HG03159 (cell line): ENCODE data around the gene KRT16.
"Not testable (repeated sequence)": the region's sequence is repeated elsewhere in the genome, so short reads cannot be mapped to it uniquely, and the experiment has no call there.

Experiments used
- ATAC-seq: cut with Tn5 transposase; IDR thresholded peaks from one replicate; pipeline ENCODE4 v1.9.1; 2021; ENCODE audit warnings: mild to moderate bottlenecking, moderate library complexity; ENCODE audit not compliant: unreplicated experiment

The KRT16 gene

GRCh38 chr17:41612376-41613160 is at the start of gene KRT16:
KRT16 (minus strand) TSS chr17:41612767; CDS start chr17:41612688, 79 bp downstream.
- not testable (repeated sequence) for ATAC-seq

GRCh38 chr17:41660221-41660711 is 47.7 kb upstream of the KRT16 start:
- ATAC-seq, result no peak

- no peak for ATAC-seq
Measured at GRCh38 chr17:41659427-41660212, 47.1 kb upstream of the KRT16 start.

- ATAC-seq, result no peak
Measured at GRCh38 chr17:41658846-41659245, 46.3 kb upstream of the KRT16 start.

GRCh38 chr17:41657936-41658335 is 45.4 kb upstream of the KRT16 start:
- no peak for ATAC-seq

- ATAC-seq, result no peak
Measured at GRCh38 chr17:41657176-41657754, 44.7 kb upstream of the KRT16 start.

GRCh38 chr17:41656249-41657023 is 43.9 kb upstream of the KRT16 start:
- no peak for ATAC-seq

- no peak for ATAC-seq
Measured at GRCh38 chr17:41655611-41656111, 43.1 kb upstream of the KRT16 start.

- ATAC-seq, result no peak
Measured at GRCh38 chr17:41654678-41655607, 42.4 kb upstream of the KRT16 start.

GRCh38 chr17:41653892-41654677 is 41.5 kb upstream of the KRT16 start:
- ATAC-seq, result no peak

- ATAC-seq, result no peak
Measured at GRCh38 chr17:41653421-41653820, 40.9 kb upstream of the KRT16 start.

- ATAC-seq, result no peak
Measured at GRCh38 chr17:41652461-41652970, 39.9 kb upstream of the KRT16 start.

GRCh38 chr17:41651625-41652460 is 39.3 kb upstream of the KRT16 start:
- no peak for ATAC-seq

- no peak for ATAC-seq
Measured at GRCh38 chr17:41650794-41651624, 38.4 kb upstream of the KRT16 start.

- ATAC-seq, result no peak
Measured at GRCh38 chr17:41649923-41650519, 37.5 kb upstream of the KRT16 start.
